Erythroblast (primary cell): ENCODE measurements around the gene TPTE2.

Experiments used
- GATA1 ChIP-seq: IDR thresholded peaks from 2 replicates; pipeline ENCODE4 v1.6.1; 2011; ENCODE audit warnings: low read depth, mild to moderate bottlenecking, control low read depth, low read length, moderate library complexity
- POLR2A ChIP-seq: IDR thresholded peaks from 2 replicates; pipeline ENCODE4 v1.6.1; 2011; ENCODE audit warnings: mild to moderate bottlenecking, low read length

DNA sequence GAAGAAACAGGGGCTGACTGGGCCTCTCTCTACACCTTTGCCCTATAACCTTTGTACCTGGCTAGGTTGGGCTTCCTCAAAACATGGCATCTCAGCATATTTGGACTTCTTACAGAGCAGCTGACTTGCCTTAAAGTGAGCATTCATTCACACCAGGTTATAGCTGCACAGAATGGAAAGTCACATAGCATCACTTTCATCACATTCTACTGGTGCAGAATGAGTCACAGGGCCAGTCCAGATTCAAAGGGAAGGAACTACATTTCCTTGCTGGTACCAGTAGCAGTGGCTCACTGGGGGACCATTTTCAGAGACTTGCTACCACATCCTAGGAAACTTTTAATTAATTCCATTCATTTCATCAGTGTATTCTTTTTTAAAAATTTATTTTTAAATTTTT, 20.3 kb upstream of the TPTE2 start:
- TF ChIP-seq POLR2A (no peak), GATA1 (no peak)
